Gastrocnemius medialis (tissue), 4 donors: ENCODE results near the gene DRD1. TPM values are rescaled to one million over a fixed set of nuclear protein-coding genes. Genes with fewer than 3 reads are reported as not detected.
"Not testable (repeated sequence)": the region's sequence is repeated elsewhere in the genome, so short reads cannot be mapped to it uniquely, and the experiment has no call there.

Experiments used
- ATAC-seq, 2 donors: fragments of 150-250 bp; one replicate each; pipeline ENCODE4 v1.9.1; 2016
- DNase-seq, 2 donors: peaks; one replicate each; pipeline ENCODE4 v3.0.0-alpha.2; 2019
- H3K27ac ChIP-seq, 4 donors: fragments of 200-600 bp; sonication (generic); 1 replicate in 1 of 4; 2 replicates in 3 of 4; pipeline ENCODE4 v1.5.1; 2016 to 2018; ENCODE audit warnings: mild to moderate bottlenecking in 2 of 4, moderate library complexity in 1 of 4
- H3K27me3 ChIP-seq, 3 donors: fragments of 200-600 bp; sonication (generic) in 2 of 3; 1 replicate in 1 of 3; 2 replicates in 2 of 3; pipeline versions ENCODE4 v1.5.1 to v1.6.0; 2016 to 2019; ENCODE audit warnings: mild to moderate bottlenecking in 1 of 3, moderate library complexity in 1 of 3
- H3K36me3 ChIP-seq, 2 donors: fragments of 200-600 bp; sonication (generic) in 1 of 2; one replicate each; pipeline ENCODE4 v1.5.1; 2017 to 2018
- H3K4me1 ChIP-seq, 2 donors: fragments of 200-600 bp; sonication (generic) in 1 of 2; one replicate each; pipeline ENCODE4 v1.5.1; 2016 to 2017; ENCODE audit warnings: mild to moderate bottlenecking in 2 of 2
- H3K4me3 ChIP-seq, 4 donors: fragments of 200-600 bp; sonication (generic) in 3 of 4; 1 replicate in 1 of 4; 2 replicates in 3 of 4; pipeline ENCODE4 v1.5.1; 2016 to 2019; ENCODE audit warnings: mild to moderate bottlenecking in 2 of 4
- H3K9me3 ChIP-seq, 3 donors: fragments of 200-600 bp; sonication (generic) in 2 of 3; 1 replicate in 1 of 3; 2 replicates in 2 of 3; pipeline ENCODE4 v1.5.1; 2016 to 2019
- CTCF ChIP-seq, 5 experiments: fragments of 450-650 bp in 3 of 5; fragments of 200-600 bp in 2 of 5; sonication (generic) in 2 of 5; IDR thresholded peaks in 4 of 5; conservative IDR thresholded peaks in 1 of 5; 1 replicate in 4 of 5; 2 replicates in 1 of 5; pipeline ENCODE4 v1.5.1; 2016 to 2019; ENCODE audit warnings: antibody characterized with exemption in 5 of 5, mild to moderate bottlenecking in 3 of 5, moderate library complexity in 3 of 5
- POLR2A ChIP-seq, 2 donors: fragments of 450-650 bp; IDR thresholded peaks; one replicate each; pipeline ENCODE4 v1.6.1; 2017; ENCODE audit warnings: antibody characterized with exemption in 2 of 2, mild to moderate bottlenecking in 2 of 2, moderate library complexity in 2 of 2
- in situ Hi-C, 4 donors: fragments of 200-750 bp; cut with MboI; loops; one replicate each; pipeline versions ENCODE4 v1.15.0 to v1.8.0; 2017; ENCODE audit warnings: low sequenced_read_pairs in 4 of 4
- intact Hi-C: fragments of 100-400 bp; cut with DNase I; formaldehyde crosslinking; loops from one replicate; pipeline ENCODE4 v1.15.1; 2023; ENCODE audit warnings: low total_unique reads
- total RNA-seq, 4 donors: library from RNA; depleted of rRNA; stranded (reverse); fragments of >200 nt; gene quantifications; one replicate each; pipeline versions ENCODE4 v1.1.0 to v1.2.3, GENCODE V29; 2016

DRD1 gene
- total RNA-seq, 4 donors from 2014 or later = not detected

GRCh38 chr5:175438234-175438857, 5.6 kb downstream of the DRD1 start:
- no peak overlapping the region for H3K27ac ChIP-seq
- no peaks in the 10 kb centered on the region for H3K9me3 ChIP-seq
- ATAC-seq (no peak), DNase-seq (no peak)
- no peaks in the 10 kb centered on the region for H3K4me1 ChIP-seq
- no peaks in the 10 kb centered on the region for H3K36me3 ChIP-seq
- peaks cover 2 to 15% (median 13%) of the 10 kb centered on the region in 3 donors for H3K27me3 ChIP-seq
- no peak for TF ChIP-seq CTCF (IDR thresholded peaks at IDR 0.05 in 4 of 5, conservative IDR thresholded peaks at IDR 0.05 in 1 of 5)
- no peak for TF ChIP-seq POLR2A (IDR thresholded peaks at IDR 0.05)
- in situ Hi-C loops = loop anchor here in 1 of 4 donors (25.0 kb wide), 1 partner anchor 476 kb away; no protein-coding TSS in a partner anchor
- no peak overlapping the region for H3K4me3 ChIP-seq
- intact Hi-C loops = no loop called here

- Histone ChIP-seq H3K36me3 (no peaks in the 10 kb centered on the region), H3K4me3 (no peak overlapping the region), H3K4me1 (no peaks in the 10 kb centered on the region), H3K27ac (no peak overlapping the region), H3K27me3 (peaks cover 0 to 4% (median 0%) of the 10 kb centered on the region in 3 donors), H3K9me3 (no peaks in the 10 kb centered on the region)
- in situ Hi-C loops = loop anchor here in 1 of 4 donors (25.0 kb wide), 1 partner anchor 474 kb away; no protein-coding TSS in a partner anchor
- ATAC-seq = no peak
- DNase-seq = no peak
- no peak for TF ChIP-seq CTCF (IDR thresholded peaks at IDR 0.05 in 4 of 5, conservative IDR thresholded peaks at IDR 0.05 in 1 of 5)
- TF ChIP-seq POLR2A (IDR thresholded peaks at IDR 0.05) = no peak
- intact Hi-C loops = no loop called here
Measured at GRCh38 chr5:175436359-175436758, 7.6 kb downstream of the DRD1 start.

- no peak for ATAC-seq
- in situ Hi-C loops = loop anchor here in 1 of 4 donors (25.0 kb wide), 1 partner anchor 472 kb away; no protein-coding TSS in a partner anchor
- no peaks in the 10 kb centered on the region for H3K9me3 ChIP-seq
Measured at GRCh38 chr5:175434800-175435199, 9.2 kb downstream of the DRD1 start.

GRCh38 chr5:175427762-175428161, 16.2 kb downstream of the DRD1 start:
- Histone ChIP-seq H3K27me3 (no peaks in the 10 kb centered on the region), H3K36me3 (no peaks in the 10 kb centered on the region), H3K4me1 (no peaks in the 10 kb centered on the region), H3K4me3 (no peak overlapping the region), H3K9me3 (no peaks in the 10 kb centered on the region), H3K27ac (no peak overlapping the region)
- intact Hi-C loops = no loop called here
- DNase-seq (no peak), ATAC-seq (no peak)
- no peak for TF ChIP-seq POLR2A (IDR thresholded peaks at IDR 0.05)
- no peak for TF ChIP-seq CTCF (IDR thresholded peaks at IDR 0.05 in 4 of 5, conservative IDR thresholded peaks at IDR 0.05 in 1 of 5)
- in situ Hi-C loops = loop anchor here in 1 of 4 donors (25.0 kb wide), 1 partner anchor 465 kb away; no protein-coding TSS in a partner anchor

More at GRCh38 chr5:175434800-175435199, 9.2 kb downstream of the DRD1 start:
- Histone ChIP-seq H3K36me3 (no peaks in the 10 kb centered on the region), H3K4me1 (no peaks in the 10 kb centered on the region), H3K27me3 (peaks cover 0 to 4% (median 0%) of the 10 kb centered on the region in 3 donors), H3K4me3 (no peak overlapping the region), H3K27ac (no peak overlapping the region)
- intact Hi-C loops = no loop called here
- no peak for TF ChIP-seq POLR2A (IDR thresholded peaks at IDR 0.05)
- TF ChIP-seq CTCF (IDR thresholded peaks at IDR 0.05 in 4 of 5, conservative IDR thresholded peaks at IDR 0.05 in 1 of 5) = no peak
- DNase-seq = no peak

GRCh38 chr5:175424594-175424993, 19.4 kb downstream of the DRD1 start:
- H3K36me3 ChIP-seq, ATAC-seq, DNase-seq, in situ Hi-C loops, H3K27ac ChIP-seq, H3K27me3 ChIP-seq, intact Hi-C loops, H3K4me3 ChIP-seq, H3K4me1 ChIP-seq, H3K9me3 ChIP-seq: not testable (repeated sequence)
